HG03045 (cell line): ENCODE data around the gene MGAT5B.

Source experiments
- ATAC-seq: cut with Tn5 transposase; IDR thresholded peaks from one replicate; pipeline ENCODE4 v1.9.1; 2021; ENCODE audit warnings: mild to moderate bottlenecking, moderate library complexity; ENCODE audit not compliant: unreplicated experiment

MGAT5B gene

DNA sequence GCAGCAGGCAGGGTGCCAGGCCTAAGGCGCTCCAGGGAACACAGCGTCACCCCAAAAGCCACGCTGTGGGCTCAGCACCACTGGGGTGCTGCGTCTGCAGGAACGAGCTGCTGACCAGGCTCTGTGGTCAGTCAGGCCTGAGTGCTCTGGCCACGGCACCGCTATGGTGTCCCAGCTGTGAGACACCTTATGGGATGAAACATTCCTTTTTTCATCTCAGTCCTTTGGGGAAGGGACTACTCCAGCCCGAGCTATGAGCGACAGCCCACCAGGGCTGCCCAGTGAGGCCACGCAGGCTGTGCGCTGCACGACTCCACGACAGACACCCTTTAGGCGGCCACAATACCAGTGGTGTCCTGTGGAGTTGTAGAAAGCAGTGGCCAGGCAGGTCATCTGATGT lies 11.1 kb downstream of the MGAT5B start:
- no peak for ATAC-seq

DNA sequence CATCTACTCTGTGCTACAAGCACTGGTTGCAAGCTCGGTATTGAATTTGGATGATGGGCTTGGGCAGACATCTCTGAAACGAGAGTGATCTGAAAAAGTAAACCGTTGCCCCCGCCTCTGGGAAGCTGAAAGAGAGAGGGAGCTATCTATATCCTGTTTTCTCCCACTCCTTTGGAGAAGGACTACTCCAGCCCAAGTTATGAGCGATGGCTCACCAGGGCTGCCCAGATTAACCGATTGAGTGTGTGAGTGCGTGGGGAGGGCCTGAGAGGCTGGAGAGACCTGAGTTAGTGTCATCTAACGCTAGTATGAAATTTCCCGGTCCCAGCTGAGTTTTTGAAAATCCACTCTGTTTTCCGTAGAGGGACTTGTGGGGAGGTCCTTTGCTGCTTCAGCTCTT lies 11.5 kb downstream of the MGAT5B start:
- ATAC-seq, result no peak

DNA sequence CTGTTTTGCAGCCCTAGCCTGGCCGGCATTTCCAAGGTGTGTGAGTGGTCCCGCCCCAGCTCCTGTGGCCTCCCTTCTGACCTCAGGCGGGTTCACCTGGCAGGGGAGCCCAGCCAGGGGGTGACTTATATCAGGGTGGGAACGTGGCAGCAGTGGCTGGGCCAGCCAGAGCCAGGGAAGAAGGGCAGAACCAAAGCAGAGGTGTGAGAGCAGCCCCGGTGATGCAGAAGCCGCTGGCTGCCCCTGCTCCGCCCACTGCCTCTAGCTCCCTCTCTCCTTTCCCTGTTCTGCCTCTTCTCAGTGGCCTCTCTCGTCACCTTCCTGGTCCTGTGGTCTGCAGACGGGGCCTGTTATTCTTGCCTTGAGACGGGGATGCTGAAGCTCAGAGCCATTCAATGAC lies 12.1 kb downstream of the MGAT5B start:
- no peak for ATAC-seq

DNA sequence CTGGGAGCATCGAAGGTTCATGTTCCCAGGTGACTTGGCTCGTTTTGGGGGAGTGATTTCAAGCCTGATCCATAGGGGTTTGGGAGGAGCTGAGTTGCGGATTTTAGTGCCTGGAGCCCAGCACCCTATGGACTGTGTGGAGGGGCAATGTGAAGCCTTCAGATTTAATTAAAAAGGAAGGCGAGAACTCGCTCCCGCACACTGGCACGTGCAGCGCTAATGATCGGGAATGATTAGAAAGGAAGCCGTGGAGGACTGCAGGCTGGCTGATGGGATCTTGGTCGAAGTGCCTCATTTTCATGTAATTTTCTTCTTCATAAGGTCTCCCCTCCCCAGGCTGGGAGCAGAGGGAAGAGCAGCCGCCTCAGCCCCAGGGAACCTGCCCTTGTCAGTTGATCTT lies 12.8 kb downstream of the MGAT5B start:
- ATAC-seq, result no peak

DNA sequence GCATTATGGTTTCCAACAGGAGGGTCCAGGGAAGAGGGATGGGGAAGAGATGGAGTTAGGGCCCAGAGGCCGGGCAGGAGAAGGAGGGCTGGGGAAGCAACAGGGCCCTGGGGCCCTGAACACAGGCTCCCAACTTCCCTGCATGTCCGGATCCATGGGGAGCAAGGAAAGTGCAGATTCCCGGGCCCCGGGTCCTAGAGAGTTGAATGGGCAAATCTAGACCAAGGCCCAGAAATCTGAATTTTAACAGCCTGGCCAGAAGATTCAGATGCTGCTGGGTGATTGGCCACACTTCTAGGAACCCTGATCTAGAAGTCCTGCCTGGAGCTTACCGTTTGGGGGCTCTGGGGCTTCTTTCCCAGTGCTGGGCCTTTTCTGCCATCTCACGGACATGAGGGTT lies 13.2 kb downstream of the MGAT5B start:
- ATAC-seq, result no peak

DNA sequence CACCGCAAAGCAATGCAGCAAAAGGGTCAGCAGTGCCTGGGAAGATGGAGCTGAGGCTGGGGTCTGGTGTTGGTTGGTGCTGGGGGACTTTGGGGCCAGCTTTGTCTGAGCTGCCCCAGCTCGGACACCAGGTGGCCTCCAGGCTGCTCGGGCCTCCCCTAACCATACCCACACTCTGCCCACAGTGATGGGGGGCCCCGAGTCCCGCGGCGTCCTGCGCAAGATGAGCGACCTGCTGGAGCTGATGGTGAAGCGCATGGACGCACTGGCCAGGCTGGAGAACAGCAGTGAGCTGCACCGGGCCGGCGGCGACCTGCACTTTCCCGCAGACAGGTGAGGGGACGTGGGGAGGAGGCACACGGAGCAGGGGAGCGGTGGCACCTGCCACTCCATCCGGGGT lies 13.8 kb downstream of the MGAT5B start:
- ATAC-seq, result no peak

DNA sequence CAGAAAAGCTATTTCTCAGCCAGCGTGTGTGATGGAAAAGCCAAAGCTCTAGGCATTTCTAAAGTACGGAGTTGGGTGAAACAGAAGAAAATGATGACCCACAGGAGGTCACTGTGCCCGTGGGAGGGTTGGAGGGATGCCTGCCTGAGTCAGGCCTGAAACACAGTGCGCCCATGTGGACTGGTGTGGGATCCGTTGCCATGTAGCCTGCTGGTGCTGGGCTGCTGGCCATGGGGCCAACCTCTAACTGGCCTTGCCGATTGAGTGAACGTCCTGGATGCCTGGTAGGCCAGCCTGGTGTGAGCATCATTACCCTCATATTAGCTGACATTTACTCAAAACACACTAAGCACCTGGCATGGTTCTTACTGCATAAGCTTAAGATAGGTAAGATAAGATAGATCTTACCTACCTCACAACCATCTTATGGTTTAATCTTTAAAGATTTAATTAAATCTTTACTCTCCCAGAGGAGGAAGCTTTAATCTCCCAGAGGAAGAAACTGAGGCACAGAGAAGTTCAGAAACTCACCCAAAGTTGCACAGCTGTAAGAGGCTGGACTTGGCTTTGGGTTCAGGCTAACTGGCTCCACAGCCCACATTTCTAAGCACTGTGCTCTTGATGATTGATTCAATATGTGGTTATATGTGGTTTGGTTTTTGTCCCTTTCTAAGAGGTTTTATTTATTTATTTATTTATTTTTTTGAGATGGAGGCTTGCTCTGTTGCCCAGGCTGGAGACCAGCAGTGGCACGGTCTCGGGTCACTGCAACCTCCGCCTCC lies 15.7 kb downstream of the MGAT5B start:
- ATAC-seq, result no peak

DNA sequence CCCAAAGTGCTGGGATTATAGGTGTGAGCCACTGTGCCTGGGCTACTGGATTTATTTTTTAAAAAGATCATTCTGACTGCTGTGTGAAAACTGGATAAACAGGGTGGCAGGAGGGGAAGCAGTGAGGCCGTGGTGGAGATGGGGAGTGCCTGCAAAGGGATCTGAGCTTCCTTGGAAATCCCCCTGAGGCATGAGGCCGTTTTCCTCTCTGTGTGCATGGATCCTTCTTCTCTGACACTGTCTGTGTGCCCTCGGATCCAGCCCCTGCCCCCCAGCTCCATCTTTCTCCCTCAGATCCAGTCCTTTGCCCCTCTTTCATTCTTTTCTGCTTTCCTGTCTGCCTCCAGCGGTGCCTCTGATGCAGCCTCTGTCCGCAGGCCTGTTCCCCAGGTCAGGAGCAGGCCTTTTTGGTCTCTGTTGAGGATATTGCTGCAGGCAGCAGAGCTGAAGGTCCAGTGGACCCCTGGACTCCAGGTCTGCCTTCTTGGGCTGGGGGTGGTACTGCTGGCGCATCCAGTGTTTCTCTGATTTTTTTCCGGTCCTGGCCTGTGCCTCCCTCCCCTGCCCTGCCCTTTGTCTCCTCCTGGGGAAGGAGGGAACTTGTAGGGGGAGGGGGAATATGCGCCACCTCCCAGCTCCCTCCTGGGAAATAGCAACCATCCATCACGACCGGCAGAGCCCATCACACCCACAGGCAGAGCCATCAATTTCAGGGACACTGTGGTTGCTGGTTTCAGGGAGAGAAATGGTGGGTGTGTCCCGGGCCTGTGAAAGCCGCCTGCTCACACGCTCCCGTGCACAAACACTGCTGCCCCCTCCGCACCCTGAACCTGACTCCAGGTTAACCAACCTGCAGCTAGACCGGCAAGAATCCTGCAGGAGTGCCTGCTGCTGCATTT lies 17.0 kb downstream of the MGAT5B start:
- ATAC-seq, result no peak

DNA sequence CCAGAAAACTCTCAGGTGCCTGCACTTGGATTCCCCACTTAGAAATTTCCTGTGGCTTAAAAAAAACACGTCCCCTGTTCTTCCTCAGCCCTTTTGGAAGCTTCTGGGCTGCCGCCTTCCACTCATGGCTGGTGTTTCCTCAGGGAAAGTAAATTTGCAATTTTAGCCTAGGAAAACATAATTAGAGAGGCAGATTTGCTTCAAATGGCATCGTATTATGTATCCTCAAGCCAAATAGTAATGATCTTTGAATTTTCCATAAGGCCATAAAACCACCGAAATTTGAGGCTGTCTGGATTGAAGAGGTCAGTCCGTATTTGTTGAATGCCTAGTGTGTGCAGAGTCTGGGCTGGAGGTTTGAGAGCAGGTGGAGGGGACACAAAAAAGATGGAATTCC lies 17.7 kb downstream of the MGAT5B start:
- ATAC-seq, result no peak

DNA sequence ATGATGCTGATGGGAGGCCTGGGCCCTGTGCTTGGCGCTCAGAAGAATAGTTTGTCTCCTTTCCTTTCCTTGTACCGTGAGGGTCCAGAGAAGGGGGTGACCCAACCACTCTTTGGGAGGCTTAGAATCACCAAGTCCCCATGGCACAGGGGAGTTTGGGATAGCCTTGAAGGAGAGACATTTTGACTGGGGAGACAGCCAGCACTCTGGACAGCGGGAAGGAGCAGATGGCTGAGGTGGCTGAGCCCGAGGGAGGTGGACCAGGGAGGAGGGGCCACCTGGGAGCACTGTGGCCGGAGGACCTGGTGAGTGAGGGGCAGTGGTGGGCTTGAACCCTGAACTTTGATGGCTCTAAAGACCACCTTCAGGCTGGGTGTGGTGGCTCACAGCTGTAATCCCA lies 18.2 kb downstream of the MGAT5B start:
- ATAC-seq, result no peak

DNA sequence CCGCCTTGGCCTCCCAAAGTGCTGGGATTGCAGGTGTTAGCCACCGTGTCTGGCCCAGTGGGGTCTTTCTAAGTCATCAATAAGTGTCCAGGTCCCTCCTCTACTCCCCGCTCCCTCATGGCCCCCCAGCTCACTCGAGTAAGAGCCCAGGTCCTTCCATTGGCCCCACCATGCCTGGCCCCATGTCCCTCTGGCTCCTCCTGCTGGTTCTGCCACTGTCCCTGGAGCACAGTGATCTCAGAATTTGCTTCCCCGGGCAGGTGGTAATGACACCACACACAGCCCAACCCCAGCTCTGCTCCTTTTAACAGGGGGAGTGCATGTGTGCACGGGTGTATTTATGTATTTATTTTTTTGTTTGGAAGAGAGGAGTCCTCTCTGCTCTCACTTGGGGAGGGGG lies 19.6 kb downstream of the MGAT5B start:
- ATAC-seq, result no peak

DNA sequence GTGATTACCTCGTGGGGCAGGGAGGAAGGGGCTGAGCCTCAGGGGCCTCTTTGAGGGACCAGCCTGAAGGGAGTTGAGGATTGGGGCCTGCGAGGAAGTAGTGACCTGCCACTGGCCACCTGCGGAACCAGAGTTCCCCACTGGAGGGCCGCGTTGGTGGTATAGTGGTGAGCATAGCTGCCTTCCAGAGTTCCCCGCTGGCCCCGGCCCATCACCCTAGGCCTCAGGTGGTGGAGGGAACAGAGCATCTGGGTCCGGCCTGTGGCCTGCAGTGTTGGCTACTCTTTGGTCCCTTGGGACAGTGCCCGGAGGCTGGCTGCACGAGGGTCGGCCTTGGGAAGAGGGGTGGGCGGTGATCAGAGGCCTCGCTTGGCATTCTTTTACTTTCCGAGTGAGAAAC lies 20.5 kb downstream of the MGAT5B start:
- ATAC-seq, result no peak

DNA sequence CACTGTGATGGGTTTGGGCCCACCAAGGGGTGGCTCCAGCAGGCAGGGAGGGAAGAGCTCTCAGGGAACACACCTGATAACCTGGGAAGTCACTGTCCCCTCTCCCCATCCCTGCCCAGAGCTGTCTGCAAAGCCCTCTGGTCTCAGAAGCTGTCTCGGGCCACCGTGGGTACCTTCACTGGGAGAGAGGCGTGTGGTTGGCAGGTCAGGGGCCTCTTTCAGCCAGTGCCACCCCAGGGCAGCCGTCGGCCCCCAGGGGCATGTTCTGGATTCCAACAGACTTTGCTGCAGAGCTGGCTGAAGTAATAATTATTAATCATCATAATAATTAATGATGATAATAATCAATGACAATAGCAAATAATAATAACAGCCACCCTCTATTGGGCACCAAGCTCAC lies 21.1 kb downstream of the MGAT5B start:
- ATAC-seq, result no peak

DNA sequence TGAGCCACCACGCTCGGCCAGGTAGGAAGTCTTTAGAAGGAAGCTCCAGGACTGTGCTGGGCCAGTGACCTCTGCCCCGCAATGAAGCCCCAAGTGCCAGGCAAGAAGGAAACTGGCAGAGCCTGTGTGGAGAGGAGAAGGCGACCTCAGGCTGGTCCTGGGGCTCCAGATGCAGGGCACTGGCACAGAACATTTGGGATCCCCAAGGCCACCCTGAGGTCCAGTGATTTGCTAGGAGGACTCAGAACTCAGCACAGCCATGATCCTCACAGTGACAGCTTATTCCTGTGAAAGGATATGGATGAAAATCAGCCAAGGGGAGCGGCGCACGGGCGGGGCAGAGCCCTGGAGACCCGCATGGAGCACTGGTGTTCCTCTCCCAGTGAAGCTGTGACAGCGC lies 24.1 kb downstream of the MGAT5B start:
- ATAC-seq, result no peak

DNA sequence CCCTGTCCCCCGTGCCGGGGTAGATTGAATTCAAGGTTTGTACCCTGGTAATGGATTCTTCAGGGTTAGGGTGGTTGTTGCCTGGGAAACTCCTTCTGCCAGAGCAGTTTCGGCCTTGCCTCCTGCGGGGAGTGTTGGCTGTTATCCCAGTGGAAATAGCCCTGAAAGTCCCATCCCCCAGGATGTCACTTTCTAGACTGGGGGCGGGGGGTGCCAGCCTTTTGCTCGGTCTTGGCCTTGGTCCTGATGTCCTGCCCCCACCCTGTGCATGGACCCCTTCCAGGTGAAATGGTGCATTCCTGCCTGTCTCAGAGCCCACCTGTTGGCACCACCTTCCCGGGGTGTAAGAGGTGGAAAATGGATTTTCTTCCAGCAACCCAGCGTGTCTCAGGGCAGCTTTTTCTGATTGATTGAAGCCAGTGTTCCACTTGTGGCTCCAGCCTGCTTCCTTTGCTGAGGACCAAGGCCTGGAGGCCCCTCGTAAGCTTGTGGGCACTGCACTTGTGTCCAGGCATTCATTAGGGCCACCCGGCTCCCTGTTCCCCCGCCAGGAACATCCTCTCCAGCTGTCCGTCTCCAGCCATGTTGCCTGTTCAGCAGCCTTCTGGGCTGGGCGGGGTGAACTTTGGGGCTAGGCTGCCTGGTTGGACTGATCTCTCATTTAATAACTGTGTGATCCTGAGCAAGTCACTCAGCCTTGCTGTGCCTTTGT lies 25.6 kb downstream of the MGAT5B start:
- ATAC-seq, result no peak

DNA sequence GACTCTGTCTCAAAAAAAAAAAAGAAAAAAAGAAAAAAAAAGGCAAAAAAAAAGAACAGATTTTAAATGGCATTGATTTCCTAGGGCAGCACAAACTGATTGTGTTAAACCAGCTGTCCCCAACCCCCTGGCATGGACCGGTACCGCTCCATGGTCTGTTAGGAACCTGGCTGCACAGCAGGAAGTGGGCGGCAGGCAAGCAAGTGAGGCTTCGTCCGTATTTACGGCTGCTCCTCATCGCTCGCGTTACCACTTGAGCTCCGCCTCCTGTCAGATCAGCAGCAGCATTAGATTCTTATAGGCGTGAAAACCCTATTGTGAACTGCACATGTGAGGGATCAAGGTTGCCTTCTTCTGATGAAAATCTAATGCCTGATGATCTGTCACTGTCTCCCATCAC lies 26.6 kb downstream of the MGAT5B start:
- no peak for ATAC-seq

DNA sequence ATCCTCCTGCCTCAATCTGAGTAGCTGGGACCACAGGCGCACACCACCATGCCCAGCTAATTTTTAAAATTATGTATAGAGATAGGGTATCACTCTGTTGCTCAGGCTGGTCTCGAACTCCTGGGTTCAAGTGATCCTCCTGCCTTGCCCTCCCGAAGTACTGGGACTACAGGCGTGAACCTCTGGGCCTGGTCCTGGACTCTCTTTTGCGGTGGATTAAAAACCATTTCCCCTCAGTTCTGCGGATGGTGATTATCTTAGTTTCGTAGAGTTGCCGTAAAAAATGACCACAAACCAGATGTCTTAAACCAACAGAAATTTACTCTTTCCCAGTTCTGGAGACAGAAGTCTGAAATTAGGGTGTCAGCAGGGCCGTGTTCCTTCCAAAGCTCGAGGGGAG lies 28.8 kb downstream of the MGAT5B start:
- ATAC-seq, result no peak

DNA sequence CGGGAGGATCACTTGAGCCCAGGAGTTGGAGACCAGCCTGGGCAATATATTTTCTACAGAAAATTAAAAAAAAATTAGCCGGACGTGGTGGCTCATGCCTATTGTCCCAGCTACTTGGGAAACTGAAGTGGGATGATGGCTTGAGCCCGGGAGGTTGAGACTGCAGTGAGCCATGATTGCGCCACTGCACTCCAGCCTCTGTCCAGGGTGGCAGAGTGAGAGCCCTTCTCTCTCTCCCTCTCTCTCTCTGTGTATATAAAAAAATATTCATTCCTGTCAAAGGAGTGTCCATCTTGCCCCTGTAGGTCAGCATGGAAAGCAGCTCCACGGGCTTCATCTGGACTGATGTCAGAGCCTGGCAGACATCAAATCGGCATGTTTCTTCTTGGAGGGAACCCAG lies 31.2 kb downstream of the MGAT5B start:
- ATAC-seq, result no peak

DNA sequence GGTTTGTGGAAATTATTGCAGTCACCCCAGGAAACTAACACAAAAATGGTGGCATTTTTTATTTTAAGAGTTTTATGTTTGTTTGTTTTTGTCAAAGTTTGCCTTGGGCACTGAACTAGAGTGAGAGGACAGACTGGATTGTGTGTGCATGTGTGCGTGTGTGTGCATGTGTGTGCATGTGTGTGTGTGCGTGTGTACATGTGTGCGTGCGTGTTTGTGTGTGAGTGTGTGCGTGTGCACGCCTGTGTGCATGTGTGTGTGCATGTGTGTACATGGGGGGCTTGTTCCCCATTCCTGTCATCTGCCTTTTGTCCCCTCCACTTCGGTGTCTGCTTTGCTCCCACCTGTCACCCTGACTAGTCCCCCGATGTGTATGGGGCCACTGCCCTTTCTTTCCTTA lies 32.5 kb downstream of the MGAT5B start:
- ATAC-seq, result no peak

DNA sequence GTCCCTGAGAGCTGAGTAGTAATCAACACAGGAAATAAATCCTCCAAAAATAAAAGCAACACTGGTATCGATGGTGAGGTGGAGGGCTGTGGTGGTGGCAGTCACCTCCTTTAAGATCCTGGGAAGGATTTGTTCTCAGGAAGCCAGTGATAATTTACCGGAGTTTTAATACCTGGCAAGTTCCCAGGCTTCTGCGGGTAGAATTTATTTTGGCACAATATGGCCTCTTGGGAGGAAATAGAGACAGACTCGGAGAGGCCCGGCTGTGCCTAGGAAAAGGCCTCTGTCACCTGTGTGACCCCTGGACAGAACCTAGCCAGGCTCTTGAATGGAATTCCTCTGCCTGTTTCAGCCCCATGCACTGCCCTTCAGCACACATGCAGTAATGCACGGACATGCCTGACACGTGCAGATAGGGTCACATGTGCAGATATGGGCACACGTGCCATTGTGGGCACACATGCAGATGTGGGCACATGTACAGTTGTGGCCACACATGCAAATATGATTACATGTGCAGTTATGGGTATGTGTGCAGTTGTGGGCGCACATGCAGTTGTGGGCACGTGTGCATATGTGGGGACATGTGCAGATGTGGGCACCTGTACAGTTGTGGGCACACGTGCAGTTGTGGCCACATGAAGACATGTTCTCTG lies 33.5 kb downstream of the MGAT5B start:
- no peak for ATAC-seq

DNA sequence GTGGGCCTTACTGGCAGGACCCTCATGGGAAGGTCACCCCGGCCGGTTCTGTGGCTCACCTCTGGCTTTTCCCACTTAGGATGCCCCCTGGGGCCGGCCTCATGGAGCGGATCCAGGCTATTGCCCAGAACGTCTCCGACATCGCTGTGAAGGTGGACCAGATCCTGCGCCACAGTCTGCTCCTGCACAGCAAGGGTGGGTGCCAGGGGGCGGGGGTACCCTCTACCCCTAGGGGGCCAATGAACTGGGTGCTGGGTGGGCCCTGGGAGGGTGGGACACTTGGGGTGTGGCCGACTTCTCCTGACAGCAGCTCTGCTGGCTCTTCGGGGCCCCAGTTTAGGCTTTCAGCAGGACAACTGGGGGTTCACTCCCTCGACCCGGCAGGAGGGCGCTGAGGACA lies 34.3 kb downstream of the MGAT5B start:
- no peak for ATAC-seq
